C1 segment of cervical spinal cord (tissue), 14 donors: Measurements from ENCODE around the gene GABRG3.

Experiments
- DNase-seq, 14 donors: peaks; one replicate each; lab custom pipeline; 2025; lab: John Stamatoyannopoulos, UW

The GABRG3 gene

DNA sequence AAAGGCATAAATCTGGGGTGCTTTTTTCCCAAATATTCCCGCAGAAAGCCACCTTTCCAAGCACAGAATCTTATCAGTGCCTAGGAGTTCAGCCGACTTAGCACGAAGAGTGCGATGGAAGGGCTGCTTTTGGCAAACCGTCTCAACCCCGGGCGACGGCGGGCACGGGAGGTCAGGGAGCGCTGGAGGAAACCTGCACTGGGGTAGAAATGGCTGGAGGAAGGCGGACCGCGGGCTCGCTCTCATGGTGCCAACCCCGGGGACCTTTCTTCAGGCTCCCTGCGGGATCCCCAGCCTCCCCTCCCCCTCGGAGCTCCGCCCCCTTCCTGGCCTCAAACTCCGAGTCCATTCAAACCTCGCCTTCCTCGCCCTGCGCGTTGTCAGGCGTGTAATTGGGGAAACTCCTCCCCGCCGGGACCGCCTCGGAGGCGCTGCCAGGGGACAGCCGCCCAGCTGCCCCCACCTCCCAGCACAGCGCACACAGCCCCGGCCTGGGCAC is at the start of gene GABRG3:
TSS of gene GABRG3 (plus strand) at position 470 of the 499 bp plus-strand sequence.
- no peak for DNase-seq

DNA sequence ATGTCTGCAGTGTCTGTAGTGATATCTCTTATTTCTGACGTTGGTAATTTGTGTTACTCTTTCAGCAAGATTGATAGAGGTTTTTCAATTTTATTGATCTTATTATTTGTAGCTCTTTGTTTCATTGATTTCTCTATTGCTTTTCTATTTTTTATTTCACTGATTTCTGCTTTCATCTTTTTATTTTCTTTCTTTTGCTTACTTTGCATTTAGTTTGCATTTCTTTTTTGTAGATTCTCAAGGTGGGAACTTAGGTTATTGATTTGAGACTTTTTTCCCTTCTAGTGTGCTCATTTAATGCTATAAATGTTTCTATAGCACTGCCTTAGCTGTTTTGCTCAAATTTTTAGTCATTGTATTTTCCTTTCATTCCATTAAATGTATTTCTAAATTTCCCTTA is 49.5 kb upstream of the GABRG3 start:
- DNase-seq = no peak

DNA sequence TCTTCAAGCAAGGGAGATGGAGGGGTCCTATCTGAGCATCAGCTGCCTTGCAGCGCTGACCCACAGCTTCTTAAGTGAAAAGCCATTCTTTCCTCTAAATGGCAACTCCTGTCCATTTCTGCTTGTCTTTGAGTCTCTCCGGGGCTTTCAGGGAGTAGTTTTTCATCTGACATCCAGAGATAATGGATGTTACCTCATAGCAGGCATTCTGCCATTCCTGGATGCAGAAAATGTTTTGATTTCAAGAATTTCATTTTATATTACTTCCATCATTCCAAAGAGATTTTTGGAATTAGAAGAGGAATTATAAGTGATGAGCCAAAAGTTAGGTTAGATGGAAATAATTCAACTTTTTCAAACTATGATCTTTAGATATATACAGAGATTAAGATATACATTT is 44.9 kb upstream of the GABRG3 start:
- no peak for DNase-seq

DNA sequence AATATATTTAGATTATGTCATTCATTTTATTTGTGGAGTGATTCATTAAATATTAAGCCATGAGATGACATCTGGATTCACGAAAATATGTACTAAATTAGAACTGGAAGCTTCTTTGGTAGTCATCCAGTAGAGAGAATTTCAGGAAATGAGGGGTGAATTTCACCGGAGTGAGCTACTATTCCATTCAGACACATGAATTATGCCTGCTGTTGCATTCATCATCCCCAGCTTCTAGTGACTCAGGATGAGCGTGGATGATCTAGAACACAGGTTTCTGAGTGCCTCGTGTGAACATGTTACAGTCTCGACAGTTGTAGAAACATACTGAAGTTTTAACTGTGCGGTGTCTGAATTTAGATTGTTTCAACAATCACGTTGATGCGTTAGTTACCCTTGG is 42.9 kb upstream of the GABRG3 start:
- DNase-seq = no peak

DNA sequence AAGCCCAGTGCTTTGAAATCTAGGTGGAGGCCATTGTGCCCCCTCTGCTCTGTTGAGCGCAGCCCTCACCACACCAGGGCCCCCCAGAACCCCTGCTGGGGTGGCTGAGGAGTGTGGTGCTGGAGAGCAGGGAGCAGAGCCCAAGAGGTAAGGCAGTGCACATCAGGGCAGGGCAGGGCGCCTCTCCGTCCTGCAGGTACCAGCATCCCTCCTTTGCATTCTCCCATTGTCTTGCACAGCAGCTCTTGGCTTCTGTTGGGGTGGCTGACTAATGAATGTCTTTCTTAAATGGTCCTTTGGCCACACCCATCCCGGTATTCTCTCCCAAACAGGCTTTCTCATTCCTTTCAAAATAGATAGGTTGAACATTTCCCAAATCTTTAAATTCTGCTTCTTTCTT is 41.4 kb upstream of the GABRG3 start:
- DNase-seq = no peak

DNA sequence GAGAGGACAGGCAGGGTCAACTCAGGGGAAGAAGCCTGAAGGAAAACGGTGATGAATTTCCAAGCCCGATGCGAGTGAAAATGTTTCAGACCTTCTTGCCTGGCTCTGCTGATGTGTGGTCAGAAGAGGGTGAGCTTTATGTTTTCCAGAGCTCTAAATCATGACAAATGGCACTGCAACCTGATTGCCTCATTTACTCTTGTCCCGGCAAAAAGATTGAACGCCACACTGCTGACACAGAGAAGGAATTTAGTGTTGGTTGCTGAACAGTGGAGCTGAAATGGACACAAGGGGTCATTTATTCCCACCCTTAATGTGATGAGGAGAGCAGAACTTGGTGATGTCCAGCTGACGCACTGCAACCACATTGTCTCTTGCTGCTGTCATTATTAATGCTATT is 36.1 kb upstream of the GABRG3 start:
- DNase-seq = no peak

DNA sequence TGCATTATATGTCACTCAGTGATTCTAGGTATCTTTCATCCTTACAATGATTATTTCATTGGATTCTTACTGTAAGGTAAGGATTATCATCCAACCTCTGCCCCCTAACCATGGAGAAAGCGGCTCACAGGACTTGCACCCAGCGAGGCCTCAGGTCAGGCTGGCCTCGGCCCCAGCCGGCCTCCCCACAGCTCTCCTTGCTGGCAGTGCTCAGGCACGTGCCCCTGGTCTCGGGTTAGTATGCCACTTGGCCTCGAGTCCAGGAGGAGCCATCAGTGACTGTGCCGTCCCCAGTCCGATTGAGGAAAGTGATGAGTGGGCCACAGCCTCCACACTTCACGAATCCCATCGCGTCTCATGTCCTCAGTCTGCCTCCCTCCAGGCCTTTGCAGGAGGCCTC is 35.7 kb upstream of the GABRG3 start:
- DNase-seq = no peak

DNA sequence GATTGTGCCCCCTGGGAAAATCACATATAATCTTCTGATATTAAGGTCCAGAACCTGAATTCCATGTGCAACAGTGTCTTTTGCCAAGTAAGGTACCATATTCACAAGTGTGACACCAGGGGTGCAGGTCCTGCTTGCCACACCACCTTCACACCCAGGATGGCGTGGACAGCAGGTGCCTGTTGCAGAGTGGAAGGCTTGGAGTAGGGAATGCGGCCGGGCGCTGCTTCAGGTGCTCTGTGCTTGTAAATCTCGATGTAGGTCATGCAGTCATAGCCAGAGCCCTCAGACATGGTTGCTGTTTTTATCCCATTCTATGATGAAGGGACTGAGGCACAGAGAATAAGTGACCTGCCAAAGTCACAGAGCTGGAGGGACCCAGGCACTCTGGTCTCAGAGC is 34.5 kb upstream of the GABRG3 start:
- DNase-seq = no peak

DNA sequence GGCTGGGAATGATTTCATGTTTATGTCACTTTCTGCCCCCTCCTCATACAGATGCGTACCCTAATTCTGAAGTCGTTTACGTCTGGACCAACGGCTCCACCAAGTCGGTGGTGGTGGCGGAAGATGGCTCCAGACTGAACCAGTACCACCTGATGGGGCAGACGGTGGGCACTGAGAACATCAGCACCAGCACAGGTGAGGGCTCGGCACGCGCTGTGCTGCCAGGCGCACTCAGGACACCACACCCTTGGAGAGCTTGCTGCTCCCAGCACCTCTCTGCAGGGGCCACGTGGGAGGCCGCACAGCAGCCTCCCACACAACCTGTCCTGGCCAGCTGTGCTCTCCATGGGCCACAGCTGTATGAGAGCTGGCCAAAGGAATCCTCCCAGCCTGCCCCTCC is 33.8 kb upstream of the GABRG3 start:
- DNase-seq = no peak

DNA sequence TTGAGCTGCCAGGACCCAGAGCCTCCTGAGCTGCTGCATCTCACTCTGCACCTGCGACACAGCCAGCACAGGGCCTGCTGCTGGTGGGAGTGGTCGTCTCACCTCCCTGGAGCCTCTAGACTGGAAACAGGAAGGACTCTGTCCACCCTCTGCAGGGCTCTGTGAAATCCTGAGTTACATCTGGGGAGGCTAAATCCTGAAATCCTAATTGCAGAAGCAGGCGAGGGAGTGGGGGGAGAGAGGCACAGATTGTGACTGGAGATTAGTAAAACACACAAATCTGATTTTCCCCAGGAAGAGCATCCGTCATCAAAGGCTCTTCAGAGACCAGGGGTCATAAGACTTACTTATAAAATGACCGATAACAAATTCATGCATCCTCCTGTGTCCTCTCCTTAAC is 31.6 kb upstream of the GABRG3 start:
- DNase-seq = no peak

DNA sequence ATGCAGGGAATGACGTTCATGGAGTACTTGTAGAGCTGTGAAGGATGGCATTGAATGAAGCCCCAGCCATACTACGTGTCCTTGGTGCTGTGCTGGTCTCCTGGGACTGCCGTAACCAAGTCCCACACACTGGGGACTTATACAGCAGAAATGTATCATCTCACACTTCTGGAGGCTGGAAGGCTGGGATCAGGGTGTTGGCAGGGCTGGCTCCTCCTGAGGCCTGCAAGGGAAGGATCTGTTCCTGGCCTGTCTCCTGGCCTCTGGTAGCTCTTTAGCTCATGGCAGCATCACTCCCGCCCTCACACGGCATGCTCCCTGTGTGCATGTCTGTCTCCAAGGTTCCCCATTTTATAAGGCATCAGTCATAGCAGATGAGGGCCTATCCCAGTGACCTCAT is 29.5 kb upstream of the GABRG3 start:
- DNase-seq = no peak

DNA sequence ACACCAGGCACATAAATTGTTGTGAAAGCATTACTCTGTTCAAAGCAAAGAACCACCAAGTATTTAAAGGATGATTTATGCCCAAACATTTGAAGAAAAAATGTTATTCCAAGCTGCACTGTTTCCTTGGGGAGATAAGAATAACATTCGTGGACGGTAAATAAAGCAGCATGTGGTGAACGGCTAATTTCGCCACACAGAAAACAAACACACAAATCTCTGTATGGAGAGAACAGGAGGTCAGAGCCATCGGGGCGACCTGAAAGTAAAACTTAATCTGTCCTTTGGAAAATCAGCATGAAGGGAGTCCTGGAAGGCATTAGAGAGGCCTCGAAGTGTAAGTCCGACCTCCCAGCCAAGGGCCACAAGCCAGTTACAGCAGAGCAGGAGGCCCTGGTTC is 27.1 kb upstream of the GABRG3 start:
- no peak for DNase-seq

DNA sequence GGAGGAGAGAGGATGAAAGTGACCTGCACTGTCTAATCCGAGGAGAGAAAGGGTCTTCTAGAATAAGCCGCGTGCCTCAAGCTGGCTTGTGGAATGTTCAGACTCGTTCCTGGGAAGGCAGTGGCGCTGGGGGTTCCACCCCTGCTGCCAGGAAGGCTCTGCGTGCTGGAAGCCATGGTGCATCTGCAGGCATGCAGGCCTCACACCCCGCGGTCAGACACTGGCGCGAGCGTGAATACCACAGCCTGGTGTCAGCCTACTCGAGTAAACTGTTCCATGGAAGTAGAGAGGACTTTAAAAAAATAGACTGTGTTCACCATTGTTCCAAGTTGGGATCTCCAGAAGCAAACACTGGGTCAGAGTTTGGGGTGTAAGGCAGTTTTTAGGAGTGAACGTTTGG is 25.9 kb upstream of the GABRG3 start:
- no peak for DNase-seq

DNA sequence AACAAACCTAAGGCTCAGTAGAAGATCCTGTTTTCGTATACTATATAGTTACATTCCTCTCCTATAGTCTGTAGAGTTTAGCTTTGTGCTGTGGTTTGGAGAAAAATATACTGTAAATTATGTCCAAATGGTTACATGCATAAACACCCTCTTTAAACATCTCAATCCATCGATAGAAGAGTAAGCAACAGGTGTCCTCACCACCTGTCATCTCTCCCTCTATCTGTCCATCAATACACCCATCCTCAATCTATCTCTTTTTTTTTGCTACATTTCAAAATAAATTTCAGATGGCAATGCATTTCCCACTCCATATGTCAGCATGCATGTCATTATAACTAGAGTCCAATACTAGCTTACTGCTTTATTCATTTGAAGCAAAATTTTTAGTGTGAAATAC is 21.0 kb upstream of the GABRG3 start:
- no peak for DNase-seq

DNA sequence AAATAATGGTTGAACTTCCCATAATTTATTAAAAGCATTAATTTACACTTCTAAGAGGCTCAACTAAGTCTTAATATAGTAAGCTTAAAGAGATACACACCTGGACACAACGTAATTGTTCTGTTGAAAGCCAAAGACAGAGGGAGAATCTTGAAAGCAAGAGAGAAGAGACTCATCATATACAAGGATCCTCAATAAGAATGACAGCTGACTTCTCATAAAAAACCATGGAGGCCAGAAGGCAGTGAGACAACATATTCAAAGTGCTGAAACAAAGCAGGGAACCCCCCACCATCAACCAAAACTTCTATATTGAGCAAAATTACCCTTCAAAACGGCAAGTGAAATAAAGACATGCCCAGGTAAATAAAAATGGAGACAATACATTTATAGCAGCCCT is 16.6 kb upstream of the GABRG3 start:
- no peak for DNase-seq

DNA sequence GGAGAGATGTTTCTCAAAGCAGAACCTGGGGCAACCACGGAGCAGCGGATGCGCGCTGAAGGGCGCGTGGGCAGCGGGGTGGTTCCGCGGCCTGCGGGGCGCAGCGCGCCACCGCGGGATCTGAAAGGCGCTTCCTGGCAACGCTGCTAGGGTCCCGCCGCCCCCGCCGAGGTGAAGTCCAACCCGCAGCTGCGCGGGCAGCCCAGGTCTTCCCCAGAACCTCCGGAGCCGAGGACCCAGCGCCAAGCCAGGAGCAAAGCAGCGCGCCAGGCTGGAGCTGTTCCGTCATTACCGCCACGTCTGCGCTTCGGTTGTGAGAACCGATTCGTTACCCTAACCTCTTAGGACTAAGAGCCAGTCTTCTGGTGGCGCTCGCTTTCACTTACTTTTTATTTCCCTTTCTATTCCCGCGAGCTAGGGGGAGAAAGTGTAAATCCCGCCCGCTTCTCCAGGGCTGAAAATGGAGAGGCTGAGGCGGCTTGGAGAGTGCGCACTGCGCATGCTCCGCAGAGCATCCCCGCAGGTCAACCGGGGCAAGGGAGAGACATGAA is 3.2 kb upstream of the GABRG3 start:
- DNase-seq = no peak

DNA sequence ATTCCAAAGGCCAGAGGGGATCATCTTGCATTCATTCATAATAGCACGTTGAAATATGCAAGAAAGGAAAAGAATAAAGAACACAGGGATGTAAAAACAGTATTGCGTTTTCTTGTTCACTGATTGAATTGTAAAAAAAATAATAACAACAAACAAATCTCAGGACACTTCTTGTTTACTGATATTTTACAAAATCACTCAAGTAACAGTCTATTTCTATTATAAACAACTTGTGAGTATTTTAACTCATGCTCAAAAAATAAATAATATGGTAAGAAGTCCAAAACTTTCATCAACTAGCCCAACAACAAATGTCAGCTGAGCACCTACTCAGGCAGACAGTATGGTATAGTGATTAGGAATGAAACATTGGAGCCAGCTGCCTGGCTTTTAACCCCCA is 2.2 kb upstream of the GABRG3 start:
- DNase-seq = no peak

DNA sequence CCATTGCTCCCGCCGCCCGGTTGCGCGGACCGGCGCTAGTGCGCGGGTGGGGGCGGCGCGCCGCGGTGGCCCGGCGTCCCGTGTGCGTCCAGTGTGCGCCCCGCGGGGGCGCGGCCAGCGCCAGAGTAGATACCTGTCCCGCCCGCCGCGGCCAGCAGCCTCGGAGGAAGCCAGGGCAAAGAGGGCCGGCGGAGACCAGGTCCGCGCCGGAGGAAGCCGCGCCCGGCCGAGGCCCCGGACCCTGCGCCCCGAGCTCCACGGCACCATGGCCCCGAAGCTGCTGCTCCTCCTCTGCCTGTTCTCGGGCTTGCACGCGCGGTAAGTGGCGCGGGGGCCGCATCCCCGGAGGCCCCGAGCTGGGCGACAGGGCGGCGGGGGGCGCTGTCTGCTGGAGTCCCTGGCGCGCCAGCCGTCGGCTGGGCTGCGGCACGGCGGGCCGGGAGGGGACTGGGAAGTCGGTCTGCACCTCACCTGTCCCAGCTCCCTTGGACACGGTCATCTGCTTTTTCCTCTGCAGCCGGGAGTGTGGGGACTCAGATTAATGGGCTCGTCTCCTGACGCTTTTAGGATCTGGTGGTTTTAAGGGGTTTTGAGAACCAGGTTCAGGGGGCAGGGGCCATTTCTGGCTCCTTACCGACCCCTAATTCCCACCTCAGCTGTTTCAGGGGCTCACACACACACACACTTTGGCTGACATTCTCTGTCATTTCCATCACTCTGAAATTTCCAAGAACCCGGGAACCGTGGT is 464 bp downstream of the GABRG3 start:
- DNase-seq = no peak

DNA sequence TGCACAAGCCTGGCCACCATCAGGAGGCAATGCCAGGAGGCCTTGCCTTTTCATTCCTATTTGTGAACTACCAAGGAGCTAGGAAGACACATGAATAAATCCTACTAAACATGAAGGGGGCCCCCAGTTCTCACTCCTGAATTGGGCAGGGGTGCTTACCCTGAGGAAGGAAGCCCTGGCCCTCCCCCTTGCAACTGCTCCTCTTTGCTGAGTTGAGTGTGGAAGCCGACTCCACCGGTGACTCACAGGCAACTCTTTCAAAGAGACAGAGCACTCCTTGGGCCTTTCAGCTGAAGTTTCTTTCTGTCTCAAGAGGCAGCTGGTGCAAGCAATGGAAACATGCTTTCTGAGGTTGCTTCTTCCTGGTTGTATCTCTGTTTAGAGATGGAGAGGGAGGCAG is 1.7 kb downstream of the GABRG3 start:
- no peak for DNase-seq

DNA sequence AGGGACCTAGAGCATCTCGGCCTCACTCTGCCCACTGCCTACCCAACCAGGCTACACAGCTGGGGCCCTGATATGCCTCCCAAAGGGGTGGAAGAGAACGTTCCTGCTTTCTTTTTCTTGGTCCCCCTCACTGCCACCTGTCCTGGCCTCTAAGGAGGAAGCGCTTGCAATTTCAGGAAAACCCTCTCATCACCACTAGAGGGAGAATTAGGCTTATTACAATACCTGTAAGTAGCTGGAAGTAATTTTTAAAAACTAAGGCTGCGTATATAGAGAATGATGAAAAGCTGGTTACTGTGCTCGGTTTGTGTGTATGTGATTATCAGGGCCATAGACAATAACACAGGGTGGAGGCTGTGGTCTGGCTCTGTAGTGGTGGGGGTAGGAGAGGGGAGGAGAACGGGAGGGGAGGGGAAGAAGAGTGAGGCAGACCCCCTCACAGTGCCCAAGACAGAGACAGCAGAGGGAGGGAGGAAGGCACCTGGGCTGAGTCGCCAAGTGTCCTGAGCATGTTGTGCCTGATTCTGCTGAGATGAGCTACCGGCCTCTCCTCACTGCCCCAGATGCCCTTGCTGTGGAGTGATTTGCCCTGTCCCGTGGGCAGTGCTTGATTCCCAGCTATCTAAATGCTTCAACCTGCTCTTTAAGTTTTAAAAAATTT is 3.3 kb downstream of the GABRG3 start:
- DNase-seq = no peak

DNA sequence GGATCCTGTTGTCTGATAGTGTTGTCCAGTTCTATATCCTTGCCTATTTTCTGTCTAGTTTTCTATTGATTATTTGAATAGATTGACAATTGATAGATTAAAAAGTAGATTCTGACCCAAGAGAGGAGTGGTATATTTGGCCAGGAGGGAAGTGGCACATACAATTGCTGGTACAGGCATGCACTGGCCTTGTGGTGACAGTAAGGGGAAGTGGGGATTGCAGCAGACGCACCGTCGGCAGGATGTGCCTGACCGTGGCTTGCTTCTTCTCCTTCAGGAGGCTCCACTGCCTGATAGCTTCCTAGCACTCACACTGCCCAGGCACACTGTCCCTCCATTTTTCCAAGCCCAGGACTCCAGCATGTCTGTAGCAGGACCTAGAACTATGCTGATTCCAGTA is 10.5 kb downstream of the GABRG3 start:
- no peak for DNase-seq

DNA sequence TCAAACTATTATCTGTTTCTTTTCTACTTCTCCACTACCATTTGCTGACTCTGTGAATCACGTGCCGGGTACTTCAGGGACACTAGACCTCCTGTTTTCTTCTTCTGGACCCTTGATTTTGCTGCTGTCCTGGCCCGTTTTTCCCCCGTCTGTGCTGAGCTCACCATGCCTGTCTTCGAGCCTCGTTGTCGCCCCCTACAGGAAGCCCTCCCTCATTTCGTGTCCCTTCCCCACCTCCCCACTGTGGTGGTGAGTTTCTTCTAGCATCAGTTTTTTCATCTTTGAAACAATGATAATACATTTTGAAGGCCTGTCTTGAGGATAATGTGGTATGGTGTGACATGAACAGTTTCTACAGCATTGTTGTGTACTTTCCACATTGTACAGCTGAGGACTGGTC is 12.8 kb downstream of the GABRG3 start:
- DNase-seq = no peak

DNA sequence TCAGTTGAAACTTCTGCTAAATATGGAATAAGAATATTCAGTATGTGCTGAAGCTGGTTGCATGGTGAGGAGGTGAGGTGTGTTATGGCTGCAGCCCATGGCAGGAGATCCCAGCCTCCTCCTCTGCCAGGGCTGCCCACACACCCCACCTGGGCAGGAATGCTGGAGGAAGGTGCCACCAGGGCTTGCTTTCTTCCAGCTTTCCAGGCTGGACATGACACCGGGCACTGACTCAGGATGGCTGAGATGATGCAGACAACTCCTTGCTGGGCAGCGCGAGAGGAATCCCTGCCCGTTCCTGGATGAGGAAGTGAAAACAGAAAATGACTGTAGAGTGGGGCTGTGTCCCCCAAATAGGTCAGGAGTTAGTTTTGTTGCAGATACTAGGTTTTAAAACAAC is 14.1 kb downstream of the GABRG3 start:
- DNase-seq = no peak
